Measurements from ENCODE around the gene LRRC36. TPM values are rescaled to one million over a fixed set of nuclear protein-coding genes. Genes with fewer than 3 reads are reported as not detected.
A peak's percentile ranks its signal among the peaks of the same experiment; 100 is the strongest.

Gene LRRC36
- total and polyA plus RNA-seq, 12 donors: 0.26 to 0.88 (median 0.42) TPM; not detected in 9

DNA sequence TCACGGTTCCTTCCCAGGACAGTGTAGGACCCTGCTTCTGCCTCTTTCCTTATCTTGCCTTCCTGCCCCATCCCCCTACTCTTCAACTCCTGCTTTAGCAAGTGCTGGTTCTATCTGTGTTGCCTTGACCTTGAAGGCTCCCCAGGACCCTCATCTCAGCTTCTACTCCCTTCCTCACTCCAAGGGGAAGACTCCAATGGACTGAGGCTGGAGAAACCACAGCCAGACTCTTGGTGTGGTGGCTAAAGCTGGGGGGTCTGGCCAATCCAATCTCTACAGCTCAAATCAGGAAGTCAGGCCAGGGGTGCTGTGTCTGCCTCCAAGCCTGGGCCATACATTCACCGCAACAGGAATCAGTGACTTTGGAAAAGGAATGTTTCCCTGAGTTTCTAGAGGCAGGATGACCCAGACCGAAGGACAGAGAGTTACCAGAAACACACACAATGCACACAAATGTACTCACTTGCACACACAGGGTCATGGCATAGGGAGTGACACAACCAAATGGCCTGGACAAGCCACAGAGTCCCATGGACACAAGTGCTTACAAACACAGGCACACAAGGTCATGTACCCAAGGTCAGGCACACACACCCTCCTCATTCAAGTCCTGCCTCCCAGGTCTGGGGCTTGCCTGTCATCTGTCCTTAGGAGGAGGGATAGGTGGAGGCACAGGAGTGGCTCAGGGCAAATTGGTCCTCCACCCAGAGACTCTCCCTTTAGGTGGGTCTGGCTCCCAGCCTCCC is 102.6 kb downstream of the LRRC36 start:
- intact Hi-C loops (cut with DNase I): loop anchor here in 7 of 10 donors (1.0 to 5.0 kb wide), 4 partner anchors 33 to 38 kb away; no protein-coding TSS in a partner anchor
- WGBS, 2 donors: 77 to 97% methylated on average over 3 of the region's 3 CpGs

DNA sequence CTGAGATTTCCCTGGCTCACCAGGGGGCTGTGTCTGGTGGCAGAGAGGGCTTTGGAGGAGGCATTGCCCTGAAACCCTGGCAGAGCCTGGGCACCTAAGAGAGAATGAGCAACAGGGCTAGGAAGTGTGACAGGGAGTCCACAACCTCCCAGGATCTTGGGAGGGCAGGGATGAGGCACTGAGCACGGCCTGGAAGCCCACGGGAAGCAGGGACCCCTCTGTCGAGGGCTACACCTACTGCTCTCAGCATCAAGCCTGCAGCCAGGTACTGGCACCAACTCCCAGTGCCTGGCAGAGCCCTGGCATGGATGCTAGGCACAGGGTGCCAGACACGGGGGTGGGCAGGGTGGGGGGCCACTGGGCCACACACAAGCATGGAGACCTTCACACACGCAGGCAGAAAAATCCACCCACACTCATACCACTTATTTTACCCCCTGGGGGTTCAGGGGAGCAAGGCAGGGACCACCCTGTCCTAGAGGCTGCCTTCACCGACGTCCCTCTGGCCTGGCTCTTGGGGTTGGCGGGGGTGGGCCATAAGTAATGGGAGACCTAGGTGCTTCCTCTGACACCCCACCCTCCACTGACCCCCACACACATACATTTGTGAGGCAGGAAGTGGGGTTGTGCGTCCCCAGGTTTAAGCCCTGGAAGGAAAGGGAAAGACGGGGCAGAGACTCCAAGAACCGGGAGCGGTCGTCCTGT is 103.3 kb downstream of the LRRC36 start:
- no peak for ATAC-seq
- TF ChIP-seq, protein P1, sequence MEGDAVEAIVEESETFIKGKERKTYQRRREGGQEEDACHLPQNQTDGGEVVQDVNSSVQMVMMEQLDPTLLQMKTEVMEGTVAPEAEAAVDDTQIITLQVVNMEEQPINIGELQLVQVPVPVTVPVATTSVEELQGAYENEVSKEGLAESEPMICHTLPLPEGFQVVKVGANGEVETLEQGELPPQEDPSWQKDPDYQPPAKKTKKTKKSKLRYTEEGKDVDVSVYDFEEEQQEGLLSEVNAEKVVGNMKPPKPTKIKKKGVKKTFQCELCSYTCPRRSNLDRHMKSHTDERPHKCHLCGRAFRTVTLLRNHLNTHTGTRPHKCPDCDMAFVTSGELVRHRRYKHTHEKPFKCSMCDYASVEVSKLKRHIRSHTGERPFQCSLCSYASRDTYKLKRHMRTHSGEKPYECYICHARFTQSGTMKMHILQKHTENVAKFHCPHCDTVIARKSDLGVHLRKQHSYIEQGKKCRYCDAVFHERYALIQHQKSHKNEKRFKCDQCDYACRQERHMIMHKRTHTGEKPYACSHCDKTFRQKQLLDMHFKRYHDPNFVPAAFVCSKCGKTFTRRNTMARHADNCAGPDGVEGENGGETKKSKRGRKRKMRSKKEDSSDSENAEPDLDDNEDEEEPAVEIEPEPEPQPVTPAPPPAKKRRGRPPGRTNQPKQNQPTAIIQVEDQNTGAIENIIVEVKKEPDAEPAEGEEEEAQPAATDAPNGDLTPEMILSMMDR (IDR thresholded peaks at IDR 0.05): no peak
- Histone ChIP-seq H3K27me3 (peaks cover 0 to 72% (median 26%) of the 10 kb centered on the region in 7 donors), H3K27ac (peak overlapping the region in 1 of 10 donors; percentile 2), H3K9me3 (no peaks in the 10 kb centered on the region), H3K4me1 (peaks cover 8 to 42% (median 26%) of the 10 kb centered on the region in 9 donors), H3K36me3 (no peaks in the 10 kb centered on the region), H3K4me3 (peak overlapping the region in 9 of 10 donors; percentile 34 to 62 (median 51))
- intact Hi-C loops (cut with DNase I): loop anchor here in 8 of 10 donors (1.0 to 5.0 kb wide), 4 partner anchors 32 to 37 kb away; no protein-coding TSS in a partner anchor
- 53 to 62% methylated on average over 13 of the region's 13 CpGs for WGBS, 2 donors
- DNase-seq: no peak

More for the DNA sequence above, 102.6 kb downstream of the LRRC36 start:
- ATAC-seq: no peak
- no peak overlapping the region for H3K4me3 ChIP-seq
- peaks cover 0 to 79% (median 29%) of the 10 kb centered on the region in 7 donors for H3K27me3 ChIP-seq
- no peaks in the 10 kb centered on the region for H3K9me3 ChIP-seq
- peaks cover 8 to 42% (median 26%) of the 10 kb centered on the region in 9 donors for H3K4me1 ChIP-seq
- no peak for DNase-seq
- no peak overlapping the region for H3K27ac ChIP-seq
- no peaks in the 10 kb centered on the region for H3K36me3 ChIP-seq
- TF ChIP-seq, protein P1 (IDR thresholded peaks at IDR 0.05): no peak

DNA sequence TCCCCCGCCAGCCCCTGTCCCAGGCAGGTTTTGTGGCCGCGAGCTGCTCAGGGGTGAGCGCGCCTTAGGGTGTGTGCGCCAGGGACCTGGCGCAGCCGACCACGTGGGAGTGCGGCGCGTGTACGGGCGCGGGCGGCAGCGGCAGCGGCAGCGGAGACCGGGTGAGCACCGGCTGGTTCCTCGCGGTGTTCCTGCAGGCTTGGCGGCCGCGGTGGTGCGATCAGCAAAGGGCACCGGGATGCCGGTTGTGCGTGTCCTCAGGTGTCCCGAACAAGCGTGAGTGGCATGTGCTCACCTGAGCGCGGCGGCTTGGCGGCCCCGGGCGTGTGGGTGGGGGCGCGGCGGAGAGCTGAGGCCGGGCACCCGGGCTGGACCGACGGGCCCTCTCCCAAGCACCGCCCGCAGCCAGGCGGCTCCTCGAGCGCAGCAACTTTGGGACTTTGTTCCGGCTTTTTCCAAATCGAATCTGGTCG is 103.9 kb downstream of the LRRC36 start:
- Histone ChIP-seq H3K4me1 (peaks cover 8 to 42% (median 26%) of the 10 kb centered on the region in 9 donors), H3K27ac (peak overlapping the region in 3 of 10 donors; percentile 2 to 71 (median 46)), H3K4me3 (peak overlapping the region; percentile 18 to 62 (median 50)), H3K36me3 (no peaks in the 10 kb centered on the region), H3K27me3 (peaks cover 0 to 68% (median 20%) of the 10 kb centered on the region in 7 donors), H3K9me3 (no peaks in the 10 kb centered on the region)
- 2% methylated on average over 53 of the region's 53 CpGs for WGBS, 2 donors
- intact Hi-C loops (cut with DNase I): loop anchor here in 1 of 10 donors (5.0 kb wide), 1 partner anchor 37 kb away; no protein-coding TSS in a partner anchor
- no peak for DNase-seq
- TF ChIP-seq, protein P1 (IDR thresholded peaks at IDR 0.05): no peak
- ATAC-seq: peak in 3 of 8 donors; percentile 4 to 31 (median 25)

Data from heart right ventricle (tissue), 16 donors.